Lower leg skin (tissue), 3 donors: Measurements from ENCODE around the gene SMG9.

ENCODE experiments used
- POLR2A ChIP-seq, 2 donors: fragments of 450-650 bp; IDR thresholded peaks; one replicate each; pipeline ENCODE4 v1.6.1; 2016 to 2017; ENCODE audit warnings: antibody characterized with exemption in 2 of 2, mild to moderate bottlenecking in 1 of 2, moderate library complexity in 1 of 2
- TF ChIP-seq, protein P1 (sequence below), 3 donors: fragments of 450-650 bp; IDR thresholded peaks; one replicate each; pipeline ENCODE4 v1.5.1; 2016; ENCODE audit warnings: antibody characterized with exemption in 3 of 3, mild to moderate bottlenecking in 3 of 3, moderate library complexity in 2 of 3

DNA sequence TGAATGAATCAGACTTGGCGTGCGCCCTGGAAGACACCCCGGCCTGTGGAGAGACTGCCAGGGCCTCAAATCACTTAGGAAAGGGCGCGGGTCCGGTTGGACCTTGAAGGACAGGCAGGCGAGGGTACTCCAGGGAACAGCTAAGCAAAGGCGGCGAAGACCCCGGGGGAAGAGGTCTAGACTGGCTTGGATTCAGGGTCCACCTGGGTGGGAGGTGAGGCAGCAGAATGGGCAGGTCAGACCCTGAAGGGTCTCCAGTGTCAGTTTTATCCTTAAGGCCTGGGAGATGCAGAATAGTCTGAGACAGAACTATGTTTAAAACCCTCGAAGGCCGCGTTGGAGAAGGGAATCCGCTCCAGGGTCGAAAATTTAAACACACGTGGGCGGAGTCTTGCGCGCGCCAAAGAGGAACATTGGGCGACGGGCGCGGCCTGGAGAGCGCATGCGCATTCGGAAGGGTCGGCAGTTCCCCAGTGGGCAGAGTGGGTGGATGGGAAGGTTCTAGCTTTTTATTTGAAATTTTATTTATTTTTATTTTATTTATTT is 567 bp upstream of the SMG9 start:
- TF ChIP-seq, protein P1, sequence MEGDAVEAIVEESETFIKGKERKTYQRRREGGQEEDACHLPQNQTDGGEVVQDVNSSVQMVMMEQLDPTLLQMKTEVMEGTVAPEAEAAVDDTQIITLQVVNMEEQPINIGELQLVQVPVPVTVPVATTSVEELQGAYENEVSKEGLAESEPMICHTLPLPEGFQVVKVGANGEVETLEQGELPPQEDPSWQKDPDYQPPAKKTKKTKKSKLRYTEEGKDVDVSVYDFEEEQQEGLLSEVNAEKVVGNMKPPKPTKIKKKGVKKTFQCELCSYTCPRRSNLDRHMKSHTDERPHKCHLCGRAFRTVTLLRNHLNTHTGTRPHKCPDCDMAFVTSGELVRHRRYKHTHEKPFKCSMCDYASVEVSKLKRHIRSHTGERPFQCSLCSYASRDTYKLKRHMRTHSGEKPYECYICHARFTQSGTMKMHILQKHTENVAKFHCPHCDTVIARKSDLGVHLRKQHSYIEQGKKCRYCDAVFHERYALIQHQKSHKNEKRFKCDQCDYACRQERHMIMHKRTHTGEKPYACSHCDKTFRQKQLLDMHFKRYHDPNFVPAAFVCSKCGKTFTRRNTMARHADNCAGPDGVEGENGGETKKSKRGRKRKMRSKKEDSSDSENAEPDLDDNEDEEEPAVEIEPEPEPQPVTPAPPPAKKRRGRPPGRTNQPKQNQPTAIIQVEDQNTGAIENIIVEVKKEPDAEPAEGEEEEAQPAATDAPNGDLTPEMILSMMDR (IDR thresholded peaks at IDR 0.05) = no peak
- TF ChIP-seq POLR2A (IDR thresholded peaks at IDR 0.05) = no peak
